Esophagus squamous epithelium (tissue), 5 donors: Measurements from ENCODE around the gene FBLN7. TPM values are rescaled to one million over a fixed set of nuclear protein-coding genes. Genes with fewer than 3 reads are reported as not detected.
"Not testable (repeated sequence)": the region's sequence is repeated elsewhere in the genome, so short reads cannot be mapped to it uniquely, and the experiment has no call there.

ENCODE experiments used
- DNase-seq: peaks from one replicate; lab custom pipeline; 2025; lab: John Stamatoyannopoulos, UW
- H3K27ac ChIP-seq, 4 donors: fragments of 200-600 bp; sonication (generic); one replicate each; pipeline ENCODE4 v1.5.1; 2016 to 2019; ENCODE audit warnings: mild to moderate bottlenecking in 1 of 4
- H3K27me3 ChIP-seq, 4 donors: fragments of 200-600 bp; sonication (generic); 1 replicate in 3 of 4; 2 replicates in 1 of 4; pipeline versions ENCODE4 v1.5.1 to v1.6.0; 2017 to 2021; ENCODE audit warnings: antibody characterized with exemption in 1 of 4
- H3K36me3 ChIP-seq, 3 donors: fragments of 200-600 bp; sonication (generic); one replicate each; pipeline ENCODE4 v1.5.1; 2016 to 2019
- H3K4me1 ChIP-seq, 3 donors: fragments of 200-600 bp; sonication (generic); one replicate each; pipeline ENCODE4 v1.5.1; 2017 to 2019
- H3K4me3 ChIP-seq, 4 donors: fragments of 200-600 bp; sonication (generic); 1 replicate in 3 of 4; 2 replicates in 1 of 4; pipeline ENCODE4 v1.5.1; 2016 to 2019; ENCODE audit warnings: mild to moderate bottlenecking in 2 of 4, moderate library complexity in 1 of 4
- H3K9me3 ChIP-seq, 3 donors: fragments of 200-600 bp; sonication (generic); one replicate each; pipeline ENCODE4 v1.5.1; 2016 to 2019
- CTCF ChIP-seq, 6 experiments: fragments of 450-650 bp in 4 of 6; fragments of 200-600 bp in 2 of 6; sonication (generic) in 2 of 6; IDR thresholded peaks; one replicate each; pipeline ENCODE4 v1.5.1; 2016 to 2019; ENCODE audit warnings: antibody characterized with exemption in 6 of 6, mild to moderate bottlenecking in 4 of 6, moderate library complexity in 4 of 6
- POLR2A ChIP-seq, 4 donors: fragments of 450-650 bp; IDR thresholded peaks; one replicate each; pipeline ENCODE4 v1.6.1; 2017; ENCODE audit warnings: antibody characterized with exemption in 4 of 4, mild to moderate bottlenecking in 4 of 4, moderate library complexity in 3 of 4
- WGBS, 2 donors: methylation state at CpG; one replicate each; pipeline ENCODE4 v1.1.5; 2018; 5-methylcytosine and 5-hydroxymethylcytosine counted together
- intact Hi-C: fragments of 100-400 bp; cut with DNase I; formaldehyde crosslinking; loops from one replicate; pipeline ENCODE4 v1.15.0; 2022
- total RNA-seq, 4 donors: library from RNA; depleted of rRNA; stranded (reverse); fragments of >200 nt; gene quantifications; one replicate each; pipeline ENCODE4 v1.1.0, GENCODE V29; 2016
- donor health status: DM: yes; HTN: yes; CAD: no.

Gene FBLN7
- total RNA-seq, 4 donors from 2014 or later, result 1.1 to 2.9 (median 2.5) TPM; not detected in 1

GRCh38 chr2:112197868-112198267 is 59.7 kb downstream of the FBLN7 start:
- DNase-seq, result no peak
- Histone ChIP-seq H3K4me3 (no peak overlapping the region), H3K4me1 (peaks cover 0 to 29% (median 0%) of the 10 kb centered on the region in 3 donors), H3K27me3 (no peaks in the 10 kb centered on the region), H3K9me3 (no peaks in the 10 kb centered on the region), H3K36me3 (no peaks in the 10 kb centered on the region), H3K27ac (no peak overlapping the region)
- TF ChIP-seq POLR2A (IDR thresholded peaks at IDR 0.05), result no peak
- WGBS, 2 donors, result 75 to 90% methylated on average over 1 of the region's 1 CpG
- intact Hi-C loops, result no loop called here

GRCh38 chr2:112198780-112199179 is 60.6 kb downstream of the FBLN7 start:
- DNase-seq, result no peak
- intact Hi-C loops, result no loop called here

GRCh38 chr2:112199188-112199587 is 61.0 kb downstream of the FBLN7 start:
- no peak for DNase-seq
- Histone ChIP-seq H3K4me1 (peaks cover 0 to 29% (median 0%) of the 10 kb centered on the region in 3 donors), H3K27ac (no peak overlapping the region), H3K36me3 (no peaks in the 10 kb centered on the region), H3K4me3 (no peak overlapping the region), H3K27me3 (no peaks in the 10 kb centered on the region), H3K9me3 (peaks cover 0 to 13% (median 0%) of the 10 kb centered on the region in 3 donors)
- WGBS, 2 donors, result 54 to 80% methylated on average over 3 of the region's 3 CpGs
- no peak for TF ChIP-seq CTCF (IDR thresholded peaks at IDR 0.05)
- no peak for TF ChIP-seq POLR2A (IDR thresholded peaks at IDR 0.05)
- intact Hi-C loops, result no loop called here

More at GRCh38 chr2:112198780-112199179, 60.6 kb downstream of the FBLN7 start:
- Histone ChIP-seq H3K9me3 (peaks cover 0 to 9% (median 0%) of the 10 kb centered on the region in 3 donors), H3K4me1 (peaks cover 0 to 29% (median 0%) of the 10 kb centered on the region in 3 donors), H3K27ac (no peak overlapping the region), H3K4me3 (no peak overlapping the region), H3K36me3 (no peaks in the 10 kb centered on the region), H3K27me3 (no peaks in the 10 kb centered on the region)
- TF ChIP-seq POLR2A (IDR thresholded peaks at IDR 0.05), result no peak
- TF ChIP-seq CTCF (IDR thresholded peaks at IDR 0.05), result no peak

GRCh38 chr2:112201696-112202430 is 63.7 kb downstream of the FBLN7 start:
- H3K27ac ChIP-seq, result peak overlapping the region in 3 of 4 donors; percentile 25 to 31 (median 30)
- peaks cover 0 to 29% (median 0%) of the 10 kb centered on the region in 3 donors for H3K4me1 ChIP-seq
- TF ChIP-seq POLR2A (IDR thresholded peaks at IDR 0.05) (no peak), CTCF (IDR thresholded peaks at IDR 0.05) (no peak)
- intact Hi-C loops, result no loop called here
- H3K9me3 ChIP-seq, result peaks cover 0 to 18% (median 2%) of the 10 kb centered on the region in 3 donors
- H3K27me3 ChIP-seq, result no peaks in the 10 kb centered on the region
- DNase-seq, result no peak
- H3K4me3 ChIP-seq, result no peak overlapping the region
- WGBS, 2 donors, result 78 to 84% methylated on average over 3 of the region's 3 CpGs
- H3K36me3 ChIP-seq, result no peaks in the 10 kb centered on the region

- H3K9me3 ChIP-seq, result peaks cover 0 to 18% (median 2%) of the 10 kb centered on the region in 3 donors
- no peaks in the 10 kb centered on the region for H3K36me3 ChIP-seq
- intact Hi-C loops, result no loop called here
- H3K4me1 ChIP-seq, result peaks cover 0 to 12% (median 0%) of the 10 kb centered on the region in 3 donors
- no peak overlapping the region for H3K27ac ChIP-seq
- TF ChIP-seq CTCF (IDR thresholded peaks at IDR 0.05), result no peak
- TF ChIP-seq POLR2A (IDR thresholded peaks at IDR 0.05), result no peak
- no peak overlapping the region for H3K4me3 ChIP-seq
- H3K27me3 ChIP-seq, result no peaks in the 10 kb centered on the region
- 81% methylated on average over 2 of the region's 2 CpGs for WGBS, 2 donors
- no peak for DNase-seq
These were observed 66.2 kb downstream of the FBLN7 start for GRCh38 chr2:112204411-112204810.

GRCh38 chr2:112207905-112208304 is 69.7 kb downstream of the FBLN7 start:
- Histone ChIP-seq H3K9me3 (peaks cover 0 to 17% (median 2%) of the 10 kb centered on the region in 3 donors), H3K36me3 (peaks cover 0 to 13% (median 0%) of the 10 kb centered on the region in 3 donors)
- intact Hi-C loops, DNase-seq, H3K27me3 ChIP-seq, H3K27ac ChIP-seq, H3K4me3 ChIP-seq, H3K4me1 ChIP-seq: not testable (repeated sequence)
- WGBS, 2 donors, result 74 to 78% methylated on average over 3 of the region's 3 CpGs
